Mesodermal cell (in vitro differentiated cells): ENCODE results near the gene FMN1.

Experiments
- H3K27ac ChIP-seq: 2 replicates; pipeline ENCODE4 v1.7.0; 2013; ENCODE audit warnings: mild to moderate bottlenecking, low read depth, low read length, moderate library complexity; ENCODE audit not compliant: severe bottlenecking
- H3K36me3 ChIP-seq: 2 replicates; pipeline ENCODE4 v1.7.1; 2013; ENCODE audit warnings: mild to moderate bottlenecking, low read length, moderate library complexity; ENCODE audit not compliant: control insufficient read depth, insufficient read depth
- H3K4me1 ChIP-seq: one replicate; pipeline ENCODE4 v1.7.1; 2013; ENCODE audit warnings: mild to moderate bottlenecking, low read length; ENCODE audit not compliant: insufficient read depth, control insufficient read depth, poor library complexity, severe bottlenecking
- H3K4me3 ChIP-seq: 2 replicates; pipeline ENCODE4 v1.7.0; 2013; ENCODE audit warnings: low read length, control low read depth, mild to moderate bottlenecking; ENCODE audit not compliant: insufficient read depth, poor library complexity, severe bottlenecking; ENCODE audit errors: extremely low read depth
- H3K9me3 ChIP-seq: 2 replicates; pipeline ENCODE4 v1.7.1; 2013; ENCODE audit warnings: mild to moderate bottlenecking, low read length, moderate library complexity; ENCODE audit not compliant: control insufficient read depth
- WGBS, 2 experiments: methylation state at CpG; one replicate each; pipeline ENCODE4 v1.1.5; 2013; ENCODE audit warnings: missing lambda C conversion rate in 2 of 2; ENCODE audit not compliant: insufficient coverage in 2 of 2; 5-methylcytosine and 5-hydroxymethylcytosine counted together

FMN1 gene

DNA sequence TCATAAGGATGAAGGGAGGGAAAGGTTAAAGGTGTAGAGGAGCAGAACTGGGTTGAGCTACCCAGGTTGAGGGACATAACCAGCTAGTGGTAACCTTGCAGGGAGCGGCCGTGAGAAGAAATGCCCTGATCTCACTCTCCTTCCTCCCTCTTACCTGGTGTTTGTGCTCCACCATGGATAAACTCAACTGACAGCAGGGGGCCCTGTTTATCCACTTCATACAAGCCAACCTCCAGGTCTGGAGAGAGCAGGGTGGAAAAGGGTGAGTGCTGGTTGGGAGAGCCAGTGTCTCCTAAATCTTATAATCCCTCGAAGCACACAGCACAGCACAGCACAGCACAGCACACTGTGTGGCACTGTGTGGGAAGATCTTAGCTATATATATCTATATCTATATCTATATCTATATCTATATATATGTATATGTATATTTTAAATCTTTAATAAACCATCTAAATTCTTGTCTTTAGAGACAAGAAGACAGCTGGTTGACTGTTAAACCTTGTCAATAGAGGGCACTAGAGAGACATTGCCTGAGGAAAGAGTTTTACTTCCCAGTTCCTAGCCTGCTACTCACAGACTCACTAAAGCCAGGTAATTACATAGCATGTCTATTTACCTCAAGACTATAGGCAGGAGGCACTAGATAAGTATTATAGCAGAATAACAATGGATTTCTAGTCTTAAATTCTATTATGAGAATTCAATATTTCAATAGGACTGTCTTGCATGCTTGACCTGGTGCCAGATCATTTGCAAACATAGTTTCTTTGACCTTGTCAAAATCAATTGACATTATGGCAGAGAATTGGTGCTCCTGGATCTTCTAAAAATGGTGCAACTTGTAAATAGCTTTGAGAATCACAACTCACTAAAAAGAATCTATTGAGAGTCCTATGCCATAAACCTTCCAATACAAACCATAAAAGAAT, 21.7 kb upstream of the FMN1 start:
- H3K27ac ChIP-seq: no peak overlapping the region
- no peaks in the 10 kb centered on the region for H3K36me3 ChIP-seq
- no peaks in the 10 kb centered on the region for H3K9me3 ChIP-seq
- H3K4me3 ChIP-seq: no peak overlapping the region
- no peaks in the 10 kb centered on the region for H3K4me1 ChIP-seq
- WGBS, 2 experiments: 92 to 100% methylated on average over 2 of the region's 3 CpGs

- WGBS, 2 experiments: 83 to 85% methylated on average over 1 to 2 of the region's 3 CpGs
Observed at GRCh38 chr15:33211176-33211808, 16.8 kb upstream of the FMN1 start.

GRCh38 chr15:33209575-33210481, 15.3 kb upstream of the FMN1 start:
- Histone ChIP-seq H3K4me3 (no peak overlapping the region), H3K9me3 (no peaks in the 10 kb centered on the region), H3K4me1 (no peaks in the 10 kb centered on the region), H3K27ac (no peak overlapping the region), H3K36me3 (no peaks in the 10 kb centered on the region)
- WGBS, 2 experiments: no CpG with 5 or more reads among the region's 2 CpGs

More at GRCh38 chr15:33211176-33211808, 16.8 kb upstream of the FMN1 start:
- no peaks in the 10 kb centered on the region for H3K36me3 ChIP-seq
- no peak overlapping the region for H3K27ac ChIP-seq
- H3K4me3 ChIP-seq: no peak overlapping the region
- H3K4me1 ChIP-seq: no peaks in the 10 kb centered on the region
- H3K9me3 ChIP-seq: no peaks in the 10 kb centered on the region

DNA sequence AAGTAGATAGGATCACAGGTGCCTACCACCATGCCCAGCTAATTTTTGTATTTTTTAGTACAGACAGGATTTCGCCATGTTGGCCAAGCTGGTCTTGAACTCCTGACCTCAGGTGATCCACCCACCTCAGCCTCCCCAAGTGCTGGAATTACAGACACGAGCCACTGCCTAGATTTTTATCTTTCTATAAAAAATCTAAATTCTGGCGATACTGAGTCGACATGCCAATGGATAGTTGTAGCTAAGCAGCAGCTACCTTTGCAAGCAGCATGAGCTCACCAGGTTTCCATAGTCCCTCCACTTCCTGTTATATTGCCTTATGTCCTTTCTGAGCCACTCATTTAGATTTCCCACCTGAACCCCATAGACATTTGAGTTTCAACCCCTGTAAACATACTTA, 13.1 kb upstream of the FMN1 start:
- 74 to 76% methylated on average over 4 of the region's 4 CpGs for WGBS, 2 experiments
- H3K36me3 ChIP-seq: no peaks in the 10 kb centered on the region
- no peaks in the 10 kb centered on the region for H3K4me1 ChIP-seq
- no peak overlapping the region for H3K27ac ChIP-seq
- no peak overlapping the region for H3K4me3 ChIP-seq
- no peaks in the 10 kb centered on the region for H3K9me3 ChIP-seq

DNA sequence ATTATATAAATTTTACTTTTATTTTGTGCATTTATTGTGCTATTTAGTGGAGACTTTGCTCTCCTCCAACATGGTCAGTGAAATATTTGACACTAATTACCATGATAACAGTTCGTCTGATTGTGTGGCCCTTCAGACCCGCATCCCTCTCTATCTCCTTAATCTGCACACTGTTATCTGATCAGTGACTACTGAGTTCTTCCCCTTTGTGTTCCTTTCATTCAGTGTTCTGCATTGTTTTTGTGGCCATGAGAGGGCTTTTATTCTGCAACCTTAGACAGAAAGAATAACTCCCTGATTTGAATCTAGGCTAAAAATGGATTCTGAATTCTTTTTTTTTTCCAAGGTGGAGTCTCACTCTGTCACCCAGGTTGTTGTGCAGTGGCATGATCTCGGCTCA, 11.9 kb upstream of the FMN1 start:
- Histone ChIP-seq H3K4me1 (peaks cover 7% of the 10 kb centered on the region), H3K36me3 (no peaks in the 10 kb centered on the region), H3K27ac (no peak overlapping the region), H3K9me3 (no peaks in the 10 kb centered on the region), H3K4me3 (no peak overlapping the region)
- WGBS, 2 experiments: 73 to 76% methylated on average over 3 of the region's 3 CpGs

- no peaks in the 10 kb centered on the region for H3K36me3 ChIP-seq
- no peak overlapping the region for H3K27ac ChIP-seq
- no peak overlapping the region for H3K4me3 ChIP-seq
- 81 to 98% methylated on average over 2 to 3 of the region's 3 CpGs for WGBS, 2 experiments
- H3K4me1 ChIP-seq: peaks cover 7% of the 10 kb centered on the region
- H3K9me3 ChIP-seq: no peaks in the 10 kb centered on the region
Observed at GRCh38 chr15:33204926-33205325, 10.4 kb upstream of the FMN1 start.

GRCh38 chr15:33204087-33204486, 9.6 kb upstream of the FMN1 start:
- Histone ChIP-seq H3K9me3 (no peaks in the 10 kb centered on the region), H3K4me3 (no peak overlapping the region), H3K27ac (no peak overlapping the region), H3K36me3 (no peaks in the 10 kb centered on the region), H3K4me1 (peaks cover 7% of the 10 kb centered on the region)

GRCh38 chr15:33201491-33202231, 7.1 kb upstream of the FMN1 start:
- H3K4me1 ChIP-seq: peaks cover 7% of the 10 kb centered on the region
- H3K4me3 ChIP-seq: no peak overlapping the region
- H3K36me3 ChIP-seq: no peaks in the 10 kb centered on the region
- no peak overlapping the region for H3K27ac ChIP-seq
- H3K9me3 ChIP-seq: no peaks in the 10 kb centered on the region
- WGBS, 2 experiments: 39 to 54% methylated on average over 7 to 8 of the region's 9 CpGs

DNA sequence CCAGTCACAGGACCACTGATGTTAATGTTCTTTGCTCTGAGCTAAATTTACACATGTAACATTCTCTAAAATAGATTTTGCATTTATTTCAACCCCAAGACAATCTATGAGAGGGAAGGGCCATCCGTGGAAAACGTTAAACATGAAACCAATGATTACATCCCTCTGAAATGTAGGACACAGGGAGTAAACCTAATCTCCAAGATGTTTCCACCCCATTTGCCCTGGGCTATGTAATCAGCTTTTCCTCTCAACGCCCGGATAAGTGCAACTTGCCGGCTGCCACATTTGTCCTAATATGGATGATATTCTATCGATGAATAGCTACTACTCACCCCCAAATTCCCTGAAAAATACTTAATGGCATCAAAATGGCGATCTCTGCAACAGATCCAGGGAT, 6.4 kb upstream of the FMN1 start:
- Histone ChIP-seq H3K36me3 (no peaks in the 10 kb centered on the region), H3K9me3 (no peaks in the 10 kb centered on the region), H3K4me1 (peaks cover 7% of the 10 kb centered on the region), H3K27ac (no peak overlapping the region), H3K4me3 (no peak overlapping the region)
- WGBS, 2 experiments: 78 to 87% methylated on average over 3 to 6 of the region's 7 CpGs

GRCh38 chr15:33200444-33200843, 5.9 kb upstream of the FMN1 start:
- Histone ChIP-seq H3K4me3 (no peak overlapping the region), H3K9me3 (no peaks in the 10 kb centered on the region), H3K36me3 (no peaks in the 10 kb centered on the region), H3K27ac (no peak overlapping the region), H3K4me1 (peaks cover 7% of the 10 kb centered on the region)
- 78 to 95% methylated on average over 4 to 5 of the region's 5 CpGs for WGBS, 2 experiments
